Suppressor macrophage treated with lipopolysaccharide for 4 hours (primary cell): ENCODE measurements around the gene PRKRIP1.
"Not testable (repeated sequence)": the region's sequence is repeated elsewhere in the genome, so short reads cannot be mapped to it uniquely, and the experiment has no call there.

Source experiments
- DNase-seq: peaks from one replicate; pipeline ENCODE4 v3.0.0-alpha.2; 2020

PRKRIP1 gene

GRCh38 chr7:102395873-102396709 lies at the start of gene PRKRIP1:
PRKRIP1 (plus strand) TSS chr7:102396363; CDS start chr7:102396412, 49 bp downstream.
- DNase-seq = peak; percentile 98

- DNase-seq = not testable (repeated sequence)
Measured at GRCh38 chr7:102346983-102347382, 49.2 kb upstream of the PRKRIP1 start.

- DNase-seq = not testable (repeated sequence)
Measured at GRCh38 chr7:102356344-102356743, 39.8 kb upstream of the PRKRIP1 start, which contains the start of gene SPDYE6. SPDYE6 (minus strand) TSS chr7:102356444; CDS start chr7:102356023, 421 bp downstream.

GRCh38 chr7:102363549-102364393 lies 32.4 kb upstream of the PRKRIP1 start:
- peak; percentile 97 for DNase-seq

GRCh38 chr7:102364394-102364886 lies 31.7 kb upstream of the PRKRIP1 start:
- peak; percentile 2 for DNase-seq

- not testable (repeated sequence) for DNase-seq
Measured at GRCh38 chr7:102365390-102365789, 30.8 kb upstream of the PRKRIP1 start.

GRCh38 chr7:102370038-102370437 lies 26.1 kb upstream of the PRKRIP1 start:
- DNase-seq = not testable (repeated sequence)

GRCh38 chr7:102372796-102373195 lies 23.4 kb upstream of the PRKRIP1 start:
- not testable (repeated sequence) for DNase-seq

GRCh38 chr7:102376964-102377466 lies 19.1 kb upstream of the PRKRIP1 start:
- DNase-seq = peak; percentile 46

- DNase-seq = not testable (repeated sequence)
Measured at GRCh38 chr7:102380837-102381236, 15.3 kb upstream of the PRKRIP1 start.

GRCh38 chr7:102381696-102382425 lies 14.3 kb upstream of the PRKRIP1 start:
- DNase-seq = not testable (repeated sequence)

GRCh38 chr7:102387064-102387463 lies 9.1 kb upstream of the PRKRIP1 start:
- DNase-seq = no peak

GRCh38 chr7:102389810-102390209 lies 6.4 kb upstream of the PRKRIP1 start:
- DNase-seq = no peak

- peak; percentile 87 for DNase-seq
Measured at GRCh38 chr7:102390697-102391484, 5.3 kb upstream of the PRKRIP1 start.

- no peak for DNase-seq
Measured at GRCh38 chr7:102392330-102392729, 3.8 kb upstream of the PRKRIP1 start.

GRCh38 chr7:102393467-102393866 lies 2.7 kb upstream of the PRKRIP1 start:
- DNase-seq = no peak

- DNase-seq = no peak
Measured at GRCh38 chr7:102395592-102395872, 631 bp upstream of the PRKRIP1 start.

GRCh38 chr7:102396710-102397019 lies 502 bp downstream of the PRKRIP1 start:
- DNase-seq = no peak

- no peak for DNase-seq
Measured at GRCh38 chr7:102398543-102398942, 2.4 kb downstream of the PRKRIP1 start.

GRCh38 chr7:102400360-102400759 lies 4.2 kb downstream of the PRKRIP1 start:
- no peak for DNase-seq

GRCh38 chr7:102403563-102403962 lies 7.4 kb downstream of the PRKRIP1 start:
- no peak for DNase-seq
